Putamen (tissue), 1 donor: ENCODE data around the gene SLC7A8.

Experiments
- DNase-seq: peaks from one replicate; pipeline ENCODE4 v3.0.0-alpha.2; 2016; ENCODE audit warnings: low spot score

Gene SLC7A8

DNA sequence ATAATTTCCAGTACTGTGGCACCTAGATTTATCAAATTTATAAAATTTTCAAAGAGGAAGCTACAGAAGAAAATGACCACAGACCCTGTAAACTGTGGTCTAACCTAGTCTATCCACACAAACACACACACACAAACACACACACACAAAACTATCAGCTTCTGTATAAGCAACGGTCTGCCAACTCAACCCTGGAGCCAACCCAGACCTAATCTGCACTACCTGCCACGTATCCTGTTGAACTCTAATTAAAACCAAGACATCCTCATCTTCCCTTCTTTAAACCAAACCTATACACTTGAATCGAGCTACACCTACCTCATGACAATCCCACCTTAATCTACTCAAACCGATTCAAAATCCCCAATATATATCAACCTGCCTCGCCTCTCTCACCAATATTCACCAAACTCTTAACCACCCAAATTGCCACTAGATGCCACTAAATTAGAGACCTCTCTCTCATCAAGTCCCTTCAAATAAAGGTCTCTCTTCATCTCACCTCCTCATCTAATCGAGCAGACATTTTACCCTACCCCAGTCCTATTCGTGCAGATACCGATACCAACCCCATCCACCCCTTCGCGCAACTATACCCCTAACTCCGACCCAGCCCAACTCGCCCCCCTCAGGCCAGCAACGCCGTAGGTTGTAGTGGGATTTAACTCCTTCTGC, 89.3 kb downstream of the SLC7A8 start:
- no peak for DNase-seq

GRCh38 chr14:23093526-23093925, 89.9 kb downstream of the SLC7A8 start:
- DNase-seq: no peak

DNA sequence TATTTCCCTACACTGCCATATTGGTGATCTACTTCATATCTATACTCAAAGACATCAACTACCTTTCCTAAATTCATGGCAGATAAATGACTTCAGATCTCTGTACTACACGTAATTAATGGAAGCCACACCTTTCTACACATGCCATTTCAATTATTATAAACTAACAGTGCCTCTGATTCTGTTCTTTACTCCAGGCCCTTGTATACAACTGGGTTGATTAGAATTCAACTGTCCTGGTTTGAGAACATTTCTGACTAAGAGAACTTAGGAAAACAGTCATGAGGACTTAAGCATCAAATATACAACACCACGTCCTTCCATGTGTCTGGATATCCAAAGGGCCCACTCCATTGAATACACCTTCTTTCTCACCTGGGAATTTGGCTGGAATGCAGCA, 90.4 kb downstream of the SLC7A8 start:
- no peak for DNase-seq

DNA sequence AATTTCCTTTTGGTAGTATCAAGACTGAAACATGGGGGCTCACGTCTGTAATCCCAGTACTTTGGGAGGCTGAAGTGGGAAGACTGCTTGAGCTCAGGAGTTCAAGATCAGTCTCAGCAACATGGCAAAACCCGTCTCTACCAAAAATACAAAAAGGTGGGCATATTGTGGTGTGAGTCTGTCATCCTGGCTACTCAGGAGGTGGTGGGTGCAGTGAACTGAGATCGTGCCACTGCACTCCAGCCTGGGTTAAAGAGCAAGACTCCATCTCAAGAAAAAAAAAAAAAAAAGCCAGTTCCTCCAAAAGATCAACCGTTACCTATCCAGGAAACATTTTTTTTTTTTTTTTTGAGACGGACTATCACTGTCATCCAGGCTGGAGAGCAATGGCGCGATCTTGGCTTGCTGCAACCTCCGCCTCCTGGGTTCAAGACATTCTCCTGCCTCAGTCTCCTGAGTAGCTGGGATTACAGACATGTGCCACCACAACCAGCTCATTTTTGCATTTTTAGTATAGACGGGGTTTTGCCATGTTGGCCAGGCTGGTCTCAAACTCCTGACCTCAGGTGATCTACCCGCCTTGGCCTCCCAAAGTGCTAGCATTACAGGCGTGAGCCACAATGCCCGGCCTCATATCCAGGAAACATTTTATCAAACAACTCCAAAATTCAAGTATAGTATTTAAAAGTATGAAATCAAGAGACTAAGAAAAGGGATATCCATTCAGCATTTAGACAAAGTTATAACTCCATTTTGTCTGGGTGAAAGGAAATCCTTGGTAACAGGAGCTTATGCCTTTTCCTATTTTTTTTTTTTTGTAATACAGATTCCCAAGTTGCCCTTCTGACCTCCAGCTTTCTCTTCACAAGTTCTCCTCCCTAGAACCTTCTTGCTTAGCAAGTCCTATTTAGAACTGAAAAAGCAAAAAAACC, 91.9 kb downstream of the SLC7A8 start:
- DNase-seq: no peak

GRCh38 chr14:23090254-23090636, 93.2 kb downstream of the SLC7A8 start:
- DNase-seq: no peak

- DNase-seq: no peak
These were observed 93.8 kb downstream of the SLC7A8 start for GRCh38 chr14:23089498-23090253.

GRCh38 chr14:23086565-23086964, 96.9 kb downstream of the SLC7A8 start:
- DNase-seq: no peak

GRCh38 chr14:23085458-23085857, 98.0 kb downstream of the SLC7A8 start:
- DNase-seq: no peak

DNA sequence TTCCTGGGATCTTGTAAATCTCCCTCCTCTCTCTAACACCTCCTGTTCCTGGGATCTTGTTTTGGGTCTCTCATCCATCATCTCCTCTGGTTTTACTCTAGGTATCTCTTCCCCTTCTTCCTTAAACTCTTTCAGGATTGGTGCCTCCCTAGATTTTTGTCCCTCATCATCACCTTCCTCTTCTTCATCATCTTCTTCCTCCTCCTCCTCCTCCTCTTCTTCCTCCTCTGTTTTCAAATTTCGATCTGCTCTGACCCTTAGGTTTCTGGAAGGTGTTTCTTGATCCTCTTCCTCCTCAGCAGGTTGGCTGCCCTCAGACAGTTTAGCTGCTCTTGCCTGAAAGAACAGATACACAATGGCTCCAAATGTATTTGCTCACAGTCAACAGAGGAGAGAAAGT, 103.0 kb downstream of the SLC7A8 start:
- no peak for DNase-seq

DNA sequence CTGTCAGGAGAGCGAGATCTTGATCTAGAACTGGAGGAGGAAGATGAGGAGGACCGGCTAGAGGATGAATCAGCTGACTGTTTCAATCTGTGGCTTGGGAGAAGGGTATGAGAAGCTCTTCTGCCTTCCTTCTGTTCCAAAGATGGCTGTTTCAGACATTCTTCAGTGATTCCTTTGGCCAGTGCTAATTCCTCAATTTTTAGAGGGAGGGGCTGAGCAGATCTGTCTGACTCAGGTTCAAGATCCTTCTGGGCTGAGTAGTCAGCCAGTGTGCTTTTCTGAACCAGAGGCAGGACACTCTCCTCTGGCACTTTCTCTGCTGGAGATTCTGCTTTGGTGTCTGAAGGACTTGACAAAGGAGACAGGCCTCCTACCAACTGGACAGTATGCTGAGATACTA, 103.7 kb downstream of the SLC7A8 start:
- no peak for DNase-seq

GRCh38 chr14:23078692-23079116, 104.8 kb downstream of the SLC7A8 start:
- DNase-seq: no peak

- no peak for DNase-seq
These were observed 105.5 kb downstream of the SLC7A8 start for GRCh38 chr14:23077962-23078361.

DNA sequence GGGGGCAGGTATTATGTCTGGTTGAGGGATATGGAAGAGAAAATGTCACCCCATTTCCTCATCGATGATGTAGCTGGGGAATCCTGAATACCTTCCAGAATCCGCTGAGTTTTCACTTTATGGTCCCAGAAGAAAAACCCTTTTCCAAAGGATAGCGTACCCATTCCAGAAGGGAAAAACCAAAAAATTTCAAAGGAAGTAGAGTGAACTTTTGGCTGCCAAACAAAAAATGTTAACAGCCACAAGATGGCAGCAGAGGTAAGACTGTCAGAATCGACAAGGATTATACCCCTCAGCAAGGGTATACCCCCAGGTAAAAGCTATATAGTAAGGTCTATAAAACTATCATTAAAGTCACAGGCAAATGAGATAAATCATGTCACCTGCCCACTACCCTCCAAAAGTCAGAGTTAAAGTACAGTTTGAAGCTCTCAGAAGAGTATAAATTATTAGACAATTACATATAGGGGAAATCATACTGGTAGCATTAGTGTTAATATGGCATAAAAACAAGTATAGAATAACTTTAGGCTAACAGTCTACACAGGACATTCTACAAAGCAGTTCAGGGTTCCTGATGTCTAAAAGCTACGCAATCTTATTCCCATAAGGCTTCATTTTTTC, 106.6 kb downstream of the SLC7A8 start:
- no peak for DNase-seq
